NB4 (cell line): ENCODE measurements around the gene SYNGR4.

Experiments
- CTCF ChIP-seq: IDR thresholded peaks from one replicate; pipeline ENCODE4 v1.5.1; 2012; ENCODE audit warnings: low read depth, low read length
- MAX ChIP-seq: IDR thresholded peaks from 2 replicates; pipeline ENCODE4 v1.6.1; 2011; ENCODE audit warnings: low read depth, low read length
- MYC ChIP-seq: IDR thresholded peaks from 2 replicates; pipeline ENCODE4 v1.6.1; 2011; ENCODE audit warnings: low read depth, low read length
- POLR2A ChIP-seq: IDR thresholded peaks from 2 replicates; pipeline ENCODE4 v1.6.1; 2011; ENCODE audit warnings: mild to moderate bottlenecking; ENCODE audit not compliant: insufficient read length; ENCODE audit errors: extremely low read depth

DNA sequence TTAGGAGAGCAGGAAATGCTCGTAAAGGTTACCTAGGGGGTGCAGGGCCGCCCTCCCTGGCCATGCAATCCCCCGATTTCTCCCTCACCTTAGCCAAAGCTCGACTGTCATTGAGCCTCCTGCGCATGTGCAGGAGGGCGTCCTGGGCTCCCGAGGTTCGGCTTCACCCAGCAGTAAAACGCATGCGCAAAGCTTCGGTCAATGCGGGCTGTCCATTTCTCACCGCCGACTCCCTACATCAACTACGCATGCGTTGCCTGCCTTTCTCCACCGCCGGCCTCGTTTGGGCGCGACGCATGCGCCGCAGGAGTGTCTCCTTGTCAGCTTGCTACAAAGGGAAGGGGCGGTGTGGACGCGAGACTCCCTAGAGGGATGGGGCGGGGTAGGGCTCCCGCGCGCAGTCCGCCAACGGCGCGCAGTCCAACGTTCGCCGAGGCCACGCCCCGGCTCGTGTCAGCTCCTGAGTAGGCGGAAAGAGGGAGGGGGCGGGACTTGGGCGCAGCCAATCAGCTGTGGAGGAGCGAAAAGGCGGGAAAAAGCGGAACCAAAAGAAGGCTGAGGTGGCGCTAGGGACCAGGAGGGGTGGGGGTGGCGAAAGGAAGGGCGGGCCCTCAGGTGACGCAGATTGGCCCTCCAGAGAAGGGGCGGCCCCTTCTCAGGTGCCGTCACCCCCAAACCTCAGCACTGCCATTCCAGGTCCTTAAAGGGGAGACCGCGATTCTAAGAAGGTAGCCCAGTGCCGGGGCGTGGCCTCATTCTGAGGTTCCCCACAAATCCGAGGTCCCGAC lies at the start of gene SYNGR4, which contains the start of gene TMEM143:
- TF ChIP-seq CTCF (no peak), POLR2A (no peak), MAX (no peak), MYC (no peak)
